ENCODE results near the gene MAMSTR. TPM values are rescaled to one million over a fixed set of nuclear protein-coding genes. Genes with fewer than 3 reads are reported as not detected.
"Not testable (repeated sequence)": the region's sequence is repeated elsewhere in the genome, so short reads cannot be mapped to it uniquely, and the experiment has no call there.

Gene MAMSTR
- total RNA-seq, 2 experiments from 2014 or later, result 0.88 to 1.2 TPM

DNA sequence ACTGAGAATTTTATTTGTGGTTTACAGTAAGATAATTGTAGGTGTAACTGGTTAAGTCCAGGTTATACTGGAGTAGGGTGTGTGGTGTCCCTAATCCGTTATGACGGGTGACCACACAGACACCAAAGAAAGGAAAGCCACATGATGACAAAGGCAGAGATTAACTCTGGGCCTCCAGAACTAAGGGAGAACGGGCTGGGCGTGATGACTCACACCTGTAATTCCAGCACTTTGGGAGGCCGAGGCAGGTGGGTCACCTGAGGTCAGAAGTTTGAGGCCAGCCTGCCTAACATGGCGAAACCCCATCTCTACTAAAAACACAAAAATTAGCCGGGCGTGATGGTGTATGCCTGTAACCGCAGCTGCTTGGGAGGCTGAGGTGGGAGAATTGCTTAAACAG, 33.9 kb downstream of the MAMSTR start:
- Mint-ChIP-seq H3K36me3 (ENCODE audit: low read depth) (no peaks in the 10 kb centered on the region), H3K4me3 (no peak overlapping the region), H3K27me3 (no peaks in the 10 kb centered on the region), H3K9me3 (no peaks in the 10 kb centered on the region), H3K4me1 (no peaks in the 10 kb centered on the region), H3K27ac (no peak overlapping the region)
- POLR2A ChIA-PET, result no interaction called here
- CTCF ChIA-PET, result no interaction called here
- no peak for DNase-seq

DNA sequence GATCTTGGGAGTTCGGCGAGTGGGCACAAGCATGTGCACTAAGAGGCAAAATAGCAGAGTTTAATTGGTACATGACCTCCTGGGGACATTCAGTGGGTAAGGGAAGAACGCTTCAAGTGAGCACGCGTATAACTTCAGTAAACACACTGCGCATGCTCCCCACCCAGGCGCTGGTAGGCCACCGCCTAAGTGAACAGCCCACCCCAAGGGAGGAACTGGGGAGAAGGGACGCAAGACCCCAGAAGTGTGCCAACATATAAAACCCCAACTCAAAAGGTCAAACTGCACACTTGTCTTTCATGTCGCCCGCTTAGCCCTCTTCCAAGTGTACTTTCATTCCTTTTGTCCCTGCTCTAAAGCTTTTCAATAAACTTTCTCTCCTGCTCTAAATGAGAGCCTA, 36.2 kb downstream of the MAMSTR start:
- Mint-ChIP-seq H3K27ac (no peak overlapping the region), H3K4me3 (no peak overlapping the region), H3K36me3 (ENCODE audit: low read depth) (no peaks in the 10 kb centered on the region), H3K27me3 (no peaks in the 10 kb centered on the region), H3K9me3 (no peaks in the 10 kb centered on the region), H3K4me1 (no peaks in the 10 kb centered on the region)
- DNase-seq, result no peak
- ChIA-PET CTCF (interaction anchor here (0.6 kb wide), 1 partner anchor 105 kb away, joined by 3 read pairs; no protein-coding TSS in a partner anchor), POLR2A (interaction anchor here (0.7 kb wide), 1 partner anchor 45 kb away, joined by 3 read pairs; no protein-coding TSS in a partner anchor)

- no peak overlapping the region for H3K27ac Mint-ChIP-seq
- H3K27me3 Mint-ChIP-seq, result no peaks in the 10 kb centered on the region
- no peak for DNase-seq
- CTCF ChIA-PET, result interaction anchor here (0.6 kb wide), 1 partner anchor 98 kb away, joined by 4 read pairs; no protein-coding TSS in a partner anchor
- no peaks in the 10 kb centered on the region for H3K4me1 Mint-ChIP-seq
- H3K9me3 Mint-ChIP-seq, result no peaks in the 10 kb centered on the region
- H3K36me3 Mint-ChIP-seq (ENCODE audit: low read depth), result no peaks in the 10 kb centered on the region
- POLR2A ChIA-PET, result interaction anchor here (1.2 kb wide), 1 partner anchor 15 kb away, joined by 3 read pairs; the partner anchor contains the start of gene FUT2
- H3K4me3 Mint-ChIP-seq, result no peak overlapping the region
Measured at GRCh38 chr19:48681127-48681470, 38.4 kb downstream of the MAMSTR start.

GRCh38 chr19:48680436-48681126, 38.9 kb downstream of the MAMSTR start:
- no peaks in the 10 kb centered on the region for H3K4me1 Mint-ChIP-seq
- H3K27ac Mint-ChIP-seq, result no peak overlapping the region
- H3K9me3 Mint-ChIP-seq, result no peaks in the 10 kb centered on the region
- H3K4me3 Mint-ChIP-seq, result no peak overlapping the region
- H3K27me3 Mint-ChIP-seq, result no peaks in the 10 kb centered on the region
- H3K36me3 Mint-ChIP-seq (ENCODE audit: low read depth), result no peaks in the 10 kb centered on the region
- no peak for DNase-seq
- POLR2A ChIA-PET, result interaction anchor here (1.2 kb wide), 1 partner anchor 16 kb away, joined by 3 read pairs; the partner anchor contains the start of gene FUT2
- CTCF ChIA-PET, result no interaction called here

GRCh38 chr19:48680006-48680405, 39.5 kb downstream of the MAMSTR start:
- H3K9me3 Mint-ChIP-seq; H3K4me3 Mint-ChIP-seq; H3K27me3 Mint-ChIP-seq; POLR2A ChIA-PET; H3K27ac Mint-ChIP-seq; DNase-seq; H3K4me1 Mint-ChIP-seq; CTCF ChIA-PET; H3K36me3 Mint-ChIP-seq (ENCODE audit: low read depth): not testable (repeated sequence)

DNA sequence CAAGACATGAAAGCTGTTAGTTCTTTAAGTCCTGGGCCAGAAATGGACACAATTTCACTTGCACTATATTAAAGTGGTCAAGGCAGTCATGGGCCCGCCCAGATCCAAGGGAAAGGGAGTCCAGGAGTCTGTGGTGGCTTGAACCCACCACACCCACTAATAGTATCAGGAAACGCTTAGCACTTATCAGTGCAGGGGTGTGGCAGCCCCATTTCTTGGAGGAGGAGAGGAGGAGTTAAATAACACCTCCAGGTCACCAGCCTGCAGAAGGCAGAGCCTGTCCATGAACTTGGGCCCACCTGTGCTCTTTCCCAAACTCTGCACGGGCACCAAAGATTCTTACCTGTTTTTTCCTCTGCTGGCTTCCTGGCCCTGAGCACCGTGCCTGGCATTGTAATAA, 41.3 kb downstream of the MAMSTR start:
- Mint-ChIP-seq H3K27ac (no peak overlapping the region), H3K4me3 (no peak overlapping the region), H3K27me3 (no peaks in the 10 kb centered on the region), H3K9me3 (no peaks in the 10 kb centered on the region), H3K36me3 (ENCODE audit: low read depth) (no peaks in the 10 kb centered on the region), H3K4me1 (peaks cover 5% of the 10 kb centered on the region)
- no peak for DNase-seq
- ChIA-PET POLR2A (no interaction called here), CTCF (interaction anchor here (0.6 to 1.0 kb wide), 3 partner anchors 69 to 258 kb away, joined by 3 read pairs; no protein-coding TSS in a partner anchor)

GRCh38 chr19:48676887-48677286, 42.6 kb downstream of the MAMSTR start:
- no peak for DNase-seq
- peaks cover 5% of the 10 kb centered on the region for H3K4me1 Mint-ChIP-seq
- H3K36me3 Mint-ChIP-seq (ENCODE audit: low read depth), result no peaks in the 10 kb centered on the region
- H3K27me3 Mint-ChIP-seq, result no peaks in the 10 kb centered on the region
- H3K4me3 Mint-ChIP-seq, result no peak overlapping the region
- H3K9me3 Mint-ChIP-seq, result no peaks in the 10 kb centered on the region
- POLR2A ChIA-PET, result no interaction called here
- CTCF ChIA-PET, result interaction anchor here (1.7 kb wide), 1 partner anchor 31 kb away, joined by 4 read pairs; the partner anchor contains the start of gene CA11
- H3K27ac Mint-ChIP-seq, result no peak overlapping the region

DNA sequence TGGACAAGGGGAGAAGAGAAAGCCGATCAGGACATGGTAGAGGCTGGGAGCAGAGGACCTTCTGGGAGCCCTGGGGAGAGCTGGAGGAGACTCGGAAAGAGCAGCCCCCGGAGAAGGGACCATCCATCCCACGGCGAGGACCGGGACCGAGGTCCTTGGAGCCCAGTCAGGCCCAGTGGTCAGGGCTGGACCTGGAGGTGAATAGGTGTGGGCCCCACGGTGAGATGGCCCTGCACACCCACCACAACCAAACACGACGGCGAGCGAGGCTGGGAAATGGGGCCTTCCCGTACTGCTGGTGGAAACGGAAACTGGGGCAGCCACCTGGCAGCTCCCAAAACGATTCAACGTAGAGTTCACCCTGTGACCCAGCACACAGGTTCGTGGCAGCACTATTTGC, 43.0 kb downstream of the MAMSTR start:
- no peak overlapping the region for H3K27ac Mint-ChIP-seq
- DNase-seq, result no peak
- no peak overlapping the region for H3K4me3 Mint-ChIP-seq
- POLR2A ChIA-PET, result no interaction called here
- no peaks in the 10 kb centered on the region for H3K36me3 Mint-ChIP-seq (ENCODE audit: low read depth)
- no peaks in the 10 kb centered on the region for H3K9me3 Mint-ChIP-seq
- peaks cover 5% of the 10 kb centered on the region for H3K4me1 Mint-ChIP-seq
- CTCF ChIA-PET, result interaction anchor here (1.7 kb wide), 1 partner anchor 31 kb away, joined by 4 read pairs; the partner anchor contains the start of gene CA11
- H3K27me3 Mint-ChIP-seq, result no peaks in the 10 kb centered on the region

DNA sequence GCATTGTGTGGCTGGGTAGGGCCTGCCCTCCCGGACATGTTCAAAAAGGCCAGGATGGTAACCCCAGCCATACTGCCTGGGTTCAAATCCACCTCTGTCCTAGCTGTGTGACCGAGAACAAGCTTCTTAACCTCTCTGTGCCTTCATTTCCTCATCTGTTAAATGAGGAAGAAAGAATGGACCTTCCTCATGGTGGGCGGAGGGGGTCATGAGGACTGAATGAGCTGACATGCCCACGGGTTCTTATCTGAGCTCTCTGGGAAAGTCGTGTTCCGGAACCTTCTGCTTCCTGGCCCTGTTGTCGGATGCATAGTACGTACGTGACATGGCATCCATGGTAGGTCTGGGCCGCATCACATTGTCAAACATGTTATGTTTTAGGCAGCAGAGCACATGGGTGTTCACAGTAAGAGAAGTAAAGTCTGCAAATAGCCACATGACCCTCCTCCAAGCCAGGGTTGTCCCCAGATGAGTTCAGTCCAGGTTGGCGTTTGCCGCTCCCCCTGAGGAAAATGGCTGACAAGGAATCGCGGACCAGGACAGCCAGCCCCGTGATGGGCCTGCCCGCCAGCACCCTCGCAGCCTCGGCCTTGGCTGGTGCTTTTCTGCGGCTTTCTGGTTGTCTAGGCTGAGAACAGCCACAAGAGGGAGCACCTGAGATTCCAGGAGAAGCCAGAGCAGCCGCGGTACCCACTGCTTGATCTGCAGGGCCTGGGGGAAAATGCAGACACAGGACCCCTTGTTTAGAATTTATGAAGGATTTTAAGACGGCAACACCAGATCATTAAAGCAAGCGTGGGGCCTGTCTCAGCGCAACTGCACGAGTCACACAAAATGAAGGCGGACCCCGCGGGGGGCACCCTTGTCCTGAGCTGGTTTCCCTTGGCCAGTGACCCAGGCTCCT, 44.4 kb downstream of the MAMSTR start:
- H3K9me3 Mint-ChIP-seq, result no peaks in the 10 kb centered on the region
- H3K4me3 Mint-ChIP-seq, result no peak overlapping the region
- no peaks in the 10 kb centered on the region for H3K27me3 Mint-ChIP-seq
- peaks cover 5% of the 10 kb centered on the region for H3K4me1 Mint-ChIP-seq
- H3K36me3 Mint-ChIP-seq (ENCODE audit: low read depth), result no peaks in the 10 kb centered on the region
- peak; percentile 76 for DNase-seq
- H3K27ac Mint-ChIP-seq, result no peak overlapping the region
- ChIA-PET POLR2A (interaction anchor here (1.0 kb wide), 1 partner anchor 21 kb away, joined by 3 read pairs; no protein-coding TSS in a partner anchor), CTCF (interaction anchor here (0.5 to 3.0 kb wide), 13 partner anchors 10 to 507 kb away, joined by 3 to 16 read pairs (median 5); partner anchors contain the start of genes CA11, FUT2 and HSD17B14)

DNA sequence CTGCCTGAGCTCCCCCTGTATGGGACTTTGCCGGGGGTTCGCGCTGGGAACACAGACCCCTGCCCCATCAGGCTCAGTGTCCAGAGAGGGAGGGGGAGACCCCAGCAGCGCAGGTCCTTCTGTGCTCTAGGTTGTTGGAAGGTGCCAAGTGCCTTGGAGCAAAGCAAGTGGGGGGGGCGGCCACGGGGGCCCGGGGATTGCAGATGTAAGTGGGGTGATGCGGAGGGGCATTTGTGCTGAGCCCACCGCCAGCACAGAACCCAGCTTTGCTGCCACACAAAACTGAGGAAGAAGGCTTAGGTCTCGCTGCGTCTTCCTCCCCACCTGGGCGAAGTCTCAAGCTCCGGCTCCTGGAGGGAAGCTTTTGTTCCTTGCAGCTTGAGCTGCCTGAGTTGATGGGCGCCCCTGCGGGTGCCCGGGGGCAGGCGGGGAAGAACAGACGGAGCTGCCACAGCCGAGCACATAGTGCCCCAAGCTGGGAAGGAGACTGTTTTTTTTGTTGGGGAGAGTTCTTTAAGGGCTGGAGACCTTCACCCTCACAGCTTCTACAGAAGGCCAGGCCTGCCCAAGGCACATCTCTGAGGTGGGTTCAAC, 45.2 kb downstream of the MAMSTR start:
- H3K36me3 Mint-ChIP-seq (ENCODE audit: low read depth), result no peaks in the 10 kb centered on the region

GRCh38 chr19:48673436-48674100, 46.0 kb downstream of the MAMSTR start:
- POLR2A ChIA-PET, result no interaction called here
- CTCF ChIA-PET, result interaction anchor here (1.2 to 3.0 kb wide), 7 partner anchors 20 to 169 kb away, joined by 4 to 16 read pairs (median 6); partner anchors contain the start of genes CA11, FUT2 and HSD17B14
- Mint-ChIP-seq H3K9me3 (peaks cover 9% of the 10 kb centered on the region), H3K36me3 (ENCODE audit: low read depth) (no peaks in the 10 kb centered on the region), H3K4me3 (no peak overlapping the region), H3K27me3 (no peaks in the 10 kb centered on the region), H3K27ac (no peak overlapping the region), H3K4me1 (peaks cover 5% of the 10 kb centered on the region)
- no peak for DNase-seq

More for the DNA sequence above, 45.2 kb downstream of the MAMSTR start:
- ChIA-PET POLR2A (no interaction called here), CTCF (interaction anchor here (0.5 to 3.0 kb wide), 12 partner anchors 9 to 508 kb away, joined by 3 to 16 read pairs (median 5); partner anchors contain the start of genes CA11, FUT2 and HSD17B14)
- H3K27me3 Mint-ChIP-seq, result no peaks in the 10 kb centered on the region
- peaks cover 5% of the 10 kb centered on the region for H3K4me1 Mint-ChIP-seq
- no peak overlapping the region for H3K4me3 Mint-ChIP-seq
- no peak overlapping the region for H3K27ac Mint-ChIP-seq
- no peak for DNase-seq
- H3K9me3 Mint-ChIP-seq, result peaks cover 5% of the 10 kb centered on the region

- Mint-ChIP-seq H3K4me1 (peaks cover 5% of the 10 kb centered on the region), H3K36me3 (ENCODE audit: low read depth) (no peaks in the 10 kb centered on the region), H3K27ac (no peak within 1 kb of the TSS), H3K9me3 (peaks cover 9% of the 10 kb centered on the region), H3K27me3 (no peaks in the 10 kb centered on the region), H3K4me3 (no peak within 1 kb of the TSS)
- ChIA-PET CTCF (no interaction called here), POLR2A (no interaction called here)
- DNase-seq, result no peak
Measured at GRCh38 chr19:48672994-48673393, 46.5 kb downstream of the MAMSTR start, which contains the start of gene NTN5. TSS of gene NTN5 (minus strand) at chr19:48673017. CDS start at chr19:48670986, 2,031 bp downstream.
